Esophagus muscularis mucosa (tissue), 4 donors: ENCODE results near the gene RPSA. TPM values are rescaled to one million over a fixed set of nuclear protein-coding genes. Genes with fewer than 3 reads are reported as not detected.
"Not testable (repeated sequence)": the region's sequence is repeated elsewhere in the genome, so short reads cannot be mapped to it uniquely, and the experiment has no call there.

ENCODE experiments used
- DNase-seq: peaks from one replicate; pipeline ENCODE4 v3.0.0-alpha.2; 2017; ENCODE audit errors: extremely low spot score
- H3K27ac ChIP-seq, 4 donors: fragments of 200-600 bp; sonication (generic); replicated peaks in 1 of 4; 1 replicate in 3 of 4; 2 replicates in 1 of 4; pipeline ENCODE4 v1.5.1; 2016 to 2019; ENCODE audit warnings: mild to moderate bottlenecking in 1 of 4
- H3K27me3 ChIP-seq, 4 donors: fragments of 200-600 bp; sonication (generic); one replicate each; pipeline versions ENCODE4 v1.5.1 to v1.6.0; 2016 to 2019
- H3K36me3 ChIP-seq, 4 donors: fragments of 200-600 bp; sonication (generic); one replicate each; pipeline ENCODE4 v1.5.1; 2016 to 2019
- H3K4me1 ChIP-seq, 4 donors: fragments of 200-600 bp; sonication (generic); one replicate each; pipeline ENCODE4 v1.5.1; 2016 to 2019
- H3K4me3 ChIP-seq, 4 donors: fragments of 200-600 bp; sonication (generic); 1 replicate in 2 of 4; 2 replicates in 2 of 4; pipeline ENCODE4 v1.5.1; 2016 to 2019; ENCODE audit warnings: mild to moderate bottlenecking in 4 of 4, moderate library complexity in 1 of 4
- H3K9me3 ChIP-seq, 4 donors: fragments of 200-600 bp; sonication (generic); 1 replicate in 3 of 4; 2 replicates in 1 of 4; pipeline ENCODE4 v1.5.1; 2016 to 2019
- EP300 ChIP-seq: sonication (generic); formaldehyde crosslinking; IDR thresholded peaks from one replicate; pipeline ENCODE4 v1.6.1; 2017; ENCODE audit warnings: antibody characterized with exemption
- POLR2A ChIP-seq: fragments of 450-650 bp; IDR thresholded peaks from one replicate; pipeline ENCODE4 v1.6.1; 2017; ENCODE audit warnings: antibody characterized with exemption, moderate library complexity, mild to moderate bottlenecking, low read depth
- POLR2AphosphoS5 ChIP-seq, 2 donors: sonication (generic); formaldehyde crosslinking; IDR thresholded peaks; one replicate each; pipeline ENCODE4 v1.6.1; 2017; ENCODE audit warnings: antibody characterized with exemption in 2 of 2
- WGBS: methylation state at CpG from one replicate; pipeline ENCODE4 v1.1.5; 2018; 5-methylcytosine and 5-hydroxymethylcytosine counted together
- intact Hi-C: fragments of 100-400 bp; cut with DNase I; formaldehyde crosslinking; loops from one replicate; pipeline ENCODE4 v1.15.1; 2023
- total RNA-seq, 4 donors: library from RNA; depleted of rRNA; stranded (reverse); fragments of >200 nt; gene quantifications; one replicate each; pipeline versions ENCODE4 v1.1.0 to v1.2.1, GENCODE V29; 2016
- TF ChIP-seq, protein P1 (sequence below), 3 experiments: fragments of 200-600 bp in 2 of 3; fragments of 450-650 bp in 1 of 3; sonication (generic) in 2 of 3; IDR thresholded peaks; one replicate each; pipeline ENCODE4 v1.5.1; 2017 to 2019; ENCODE audit warnings: antibody characterized with exemption in 3 of 3, mild to moderate bottlenecking in 2 of 3, moderate library complexity in 1 of 3

Gene RPSA
- total RNA-seq, 4 donors from 2014 or later: 720 to 1,054 (median 915) TPM

GRCh38 chr3:39449796-39450195, 43.3 kb downstream of the RPSA start:
- intact Hi-C loops: loop anchor here (5.0 kb wide), 1 partner anchor 48 kb away; no protein-coding TSS in a partner anchor
- Histone ChIP-seq H3K4me3 (no peak overlapping the region), H3K27me3 (peaks cover 0 to 4% (median 0%) of the 10 kb centered on the region in 4 donors), H3K9me3 (no peaks in the 10 kb centered on the region), H3K36me3 (no peaks in the 10 kb centered on the region), H3K4me1 (peaks cover 0 to 4% (median 0%) of the 10 kb centered on the region in 4 donors), H3K27ac (no peak overlapping the region)
- TF ChIP-seq, protein P1, sequence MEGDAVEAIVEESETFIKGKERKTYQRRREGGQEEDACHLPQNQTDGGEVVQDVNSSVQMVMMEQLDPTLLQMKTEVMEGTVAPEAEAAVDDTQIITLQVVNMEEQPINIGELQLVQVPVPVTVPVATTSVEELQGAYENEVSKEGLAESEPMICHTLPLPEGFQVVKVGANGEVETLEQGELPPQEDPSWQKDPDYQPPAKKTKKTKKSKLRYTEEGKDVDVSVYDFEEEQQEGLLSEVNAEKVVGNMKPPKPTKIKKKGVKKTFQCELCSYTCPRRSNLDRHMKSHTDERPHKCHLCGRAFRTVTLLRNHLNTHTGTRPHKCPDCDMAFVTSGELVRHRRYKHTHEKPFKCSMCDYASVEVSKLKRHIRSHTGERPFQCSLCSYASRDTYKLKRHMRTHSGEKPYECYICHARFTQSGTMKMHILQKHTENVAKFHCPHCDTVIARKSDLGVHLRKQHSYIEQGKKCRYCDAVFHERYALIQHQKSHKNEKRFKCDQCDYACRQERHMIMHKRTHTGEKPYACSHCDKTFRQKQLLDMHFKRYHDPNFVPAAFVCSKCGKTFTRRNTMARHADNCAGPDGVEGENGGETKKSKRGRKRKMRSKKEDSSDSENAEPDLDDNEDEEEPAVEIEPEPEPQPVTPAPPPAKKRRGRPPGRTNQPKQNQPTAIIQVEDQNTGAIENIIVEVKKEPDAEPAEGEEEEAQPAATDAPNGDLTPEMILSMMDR (IDR thresholded peaks at IDR 0.05): no peak
- TF ChIP-seq EP300: no peak
- no peak for TF ChIP-seq POLR2A
- no peak for TF ChIP-seq POLR2AphosphoS5 (IDR thresholded peaks at IDR 0.05)
- DNase-seq: no peak
- 83% methylated on average over 3 of the region's 3 CpGs for WGBS

GRCh38 chr3:39453134-39453533, 46.6 kb downstream of the RPSA start:
- H3K4me3 ChIP-seq: no peak overlapping the region
- intact Hi-C loops: no loop called here
- H3K27me3 ChIP-seq: peaks cover 0 to 19% (median 0%) of the 10 kb centered on the region in 4 donors
- 61% methylated on average over 1 of the region's 1 CpG for WGBS
- TF ChIP-seq POLR2A: no peak
- TF ChIP-seq EP300: no peak
- TF ChIP-seq, protein P1 (IDR thresholded peaks at IDR 0.05): no peak
- TF ChIP-seq POLR2AphosphoS5 (IDR thresholded peaks at IDR 0.05): no peak
- no peaks in the 10 kb centered on the region for H3K36me3 ChIP-seq
- no peaks in the 10 kb centered on the region for H3K9me3 ChIP-seq
- H3K27ac ChIP-seq: no peak overlapping the region
- no peak for DNase-seq
- H3K4me1 ChIP-seq: no peaks in the 10 kb centered on the region

- H3K4me1 ChIP-seq, H3K27ac ChIP-seq, H3K4me3 ChIP-seq, intact Hi-C loops, H3K36me3 ChIP-seq, DNase-seq, H3K9me3 ChIP-seq: not testable (repeated sequence)
- 92% methylated on average over 7 of the region's 7 CpGs for WGBS
- peaks cover 0 to 23% (median 0%) of the 10 kb centered on the region in 4 donors for H3K27me3 ChIP-seq
Measured at GRCh38 chr3:39453872-39454271, 47.4 kb downstream of the RPSA start.

DNA sequence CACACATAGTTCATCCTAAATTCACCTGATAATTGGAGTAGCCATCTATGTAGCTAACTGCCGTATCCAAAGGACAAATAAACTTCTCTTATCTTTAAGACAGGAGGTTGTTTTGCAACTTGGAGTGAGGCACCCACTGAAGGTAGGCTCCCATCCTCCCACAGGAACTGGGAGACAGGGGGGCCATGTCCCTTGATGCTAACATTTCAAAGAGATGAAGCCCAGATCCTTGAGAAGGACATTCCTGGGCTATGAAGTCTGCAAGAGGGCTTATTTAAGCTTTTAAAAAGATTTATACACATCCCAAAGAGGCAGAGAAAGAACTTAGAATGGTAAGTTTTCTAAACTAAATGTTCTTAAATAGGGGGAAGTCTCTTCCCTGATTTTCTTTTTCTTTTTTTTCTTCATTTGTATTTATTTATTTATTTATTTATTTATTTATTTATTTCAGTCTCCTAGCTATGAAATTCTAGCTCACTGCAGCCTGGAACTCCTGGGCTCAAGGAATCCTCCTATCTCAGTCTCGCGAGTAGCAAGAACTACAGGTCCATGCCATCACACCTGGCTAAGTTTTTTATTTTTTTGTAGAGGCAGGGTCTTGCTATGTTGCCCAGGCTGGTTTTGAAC, 48.2 kb downstream of the RPSA start:
- Histone ChIP-seq H3K36me3 (no peaks in the 10 kb centered on the region), H3K27me3 (peaks cover 0 to 27% (median 0%) of the 10 kb centered on the region in 4 donors), H3K4me3 (no peak overlapping the region), H3K4me1 (no peaks in the 10 kb centered on the region), H3K9me3 (no peaks in the 10 kb centered on the region), H3K27ac (no peak overlapping the region)
- WGBS: 72% methylated on average over 2 of the region's 3 CpGs
- intact Hi-C loops: no loop called here
- TF ChIP-seq, protein P1 (IDR thresholded peaks at IDR 0.05): no peak
- no peak for TF ChIP-seq EP300
- no peak for TF ChIP-seq POLR2AphosphoS5 (IDR thresholded peaks at IDR 0.05)
- TF ChIP-seq POLR2A: no peak
- DNase-seq: no peak

- Histone ChIP-seq H3K4me3 (no peak overlapping the region), H3K27ac (no peak overlapping the region), H3K36me3 (no peaks in the 10 kb centered on the region), H3K4me1 (no peaks in the 10 kb centered on the region), H3K27me3 (peaks cover 0 to 27% (median 0%) of the 10 kb centered on the region in 4 donors), H3K9me3 (no peaks in the 10 kb centered on the region)
- TF ChIP-seq POLR2A: no peak
- no peak for TF ChIP-seq EP300
- no peak for TF ChIP-seq POLR2AphosphoS5 (IDR thresholded peaks at IDR 0.05)
- TF ChIP-seq, protein P1 (IDR thresholded peaks at IDR 0.05): no peak
- 95% methylated on average over 20 of the region's 20 CpGs for WGBS
- DNase-seq: no peak
- intact Hi-C loops: no loop called here
Measured at GRCh38 chr3:39456159-39456558, 49.6 kb downstream of the RPSA start.
